Neural progenitor cell (in vitro differentiated cells): Measurements from ENCODE around the gene INPP4A.

ENCODE experiments used
- CTCF ChIP-seq: fragments of 200-600 bp; sonication (generic); IDR thresholded peaks from 2 replicates; pipeline ENCODE4 v1.5.1; 2017; ENCODE audit warnings: antibody characterized with exemption, mild to moderate bottlenecking
- EZH2phosphoT487 ChIP-seq: fragments of 200-600 bp; sonication (generic); IDR thresholded peaks from 2 replicates; pipeline ENCODE4 v1.6.1; 2017; ENCODE audit warnings: antibody characterized with exemption

GRCh38 chr2:98465456-98466226, 21.0 kb downstream of the INPP4A start:
- TF ChIP-seq CTCF (no peak), EZH2phosphoT487 (no peak)
